IMR-90 (cell line): ENCODE measurements around the gene AFAP1L1.
A peak's percentile ranks its signal among the peaks of the same experiment; 100 is the strongest.

Experiments used
- BHLHE40 ChIP-seq: fragments of 150-350 bp; IDR thresholded peaks from 2 replicates; pipeline ENCODE4 v1.6.1; 2016; ENCODE audit warnings: mild to moderate bottlenecking, low read depth, low read length
- CEBPB ChIP-seq: IDR thresholded peaks from 2 replicates; pipeline ENCODE4 v1.6.1; 2012; ENCODE audit warnings: low read depth, low read length, improper control_type of control experiment
- FOS ChIP-seq: fragments of 150-350 bp; IDR thresholded peaks from 2 replicates; pipeline ENCODE4 v1.6.1; 2016; ENCODE audit warnings: low read depth, low read length
- MAFK ChIP-seq: IDR thresholded peaks from 2 replicates; pipeline ENCODE4 v1.6.1; 2012; ENCODE audit warnings: low read depth, low read length, improper control_type of control experiment
- POLR2A ChIP-seq: IDR thresholded peaks from 2 replicates; pipeline ENCODE4 v1.6.1; 2012; ENCODE audit warnings: mild to moderate bottlenecking, low read depth, low read length
- RAD21 ChIP-seq: IDR thresholded peaks from 2 replicates; pipeline ENCODE4 v1.6.1; 2012; ENCODE audit warnings: low read length, improper control_type of control experiment
- TF ChIP-seq, protein P1 (sequence below): conservative IDR thresholded peaks from 2 replicates; pipeline ENCODE4 v1.5.1; 2012; ENCODE audit warnings: mild to moderate bottlenecking, low read depth, low read length, improper control_type of control experiment

DNA sequence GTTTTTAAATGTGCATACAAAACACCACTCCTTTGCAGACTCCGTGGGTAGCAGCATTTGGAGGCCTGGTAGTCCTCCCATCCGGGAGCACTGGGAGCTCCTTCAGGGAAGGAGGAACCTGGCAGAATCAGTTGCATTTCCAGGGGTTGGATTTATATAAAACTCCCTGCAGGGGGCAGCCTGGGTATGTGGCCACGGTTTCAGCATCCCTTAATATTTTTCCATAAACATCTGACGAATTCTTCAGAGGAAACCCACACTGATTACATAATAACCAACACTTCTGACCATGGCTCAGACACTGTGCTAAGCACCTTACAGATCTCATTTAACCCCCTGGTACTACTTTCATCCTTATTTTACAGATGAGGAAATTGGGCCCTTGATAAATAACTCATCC lies 6.1 kb upstream of the AFAP1L1 start:
- TF ChIP-seq BHLHE40 (no peak), POLR2A (no peak), MAFK (no peak), FOS (no peak), CEBPB (peak; percentile 43; the same call in 1 of the 2 replicates), RAD21 (peak; percentile 50; the same call in 1 of the 2 replicates)
- TF ChIP-seq, protein P1, sequence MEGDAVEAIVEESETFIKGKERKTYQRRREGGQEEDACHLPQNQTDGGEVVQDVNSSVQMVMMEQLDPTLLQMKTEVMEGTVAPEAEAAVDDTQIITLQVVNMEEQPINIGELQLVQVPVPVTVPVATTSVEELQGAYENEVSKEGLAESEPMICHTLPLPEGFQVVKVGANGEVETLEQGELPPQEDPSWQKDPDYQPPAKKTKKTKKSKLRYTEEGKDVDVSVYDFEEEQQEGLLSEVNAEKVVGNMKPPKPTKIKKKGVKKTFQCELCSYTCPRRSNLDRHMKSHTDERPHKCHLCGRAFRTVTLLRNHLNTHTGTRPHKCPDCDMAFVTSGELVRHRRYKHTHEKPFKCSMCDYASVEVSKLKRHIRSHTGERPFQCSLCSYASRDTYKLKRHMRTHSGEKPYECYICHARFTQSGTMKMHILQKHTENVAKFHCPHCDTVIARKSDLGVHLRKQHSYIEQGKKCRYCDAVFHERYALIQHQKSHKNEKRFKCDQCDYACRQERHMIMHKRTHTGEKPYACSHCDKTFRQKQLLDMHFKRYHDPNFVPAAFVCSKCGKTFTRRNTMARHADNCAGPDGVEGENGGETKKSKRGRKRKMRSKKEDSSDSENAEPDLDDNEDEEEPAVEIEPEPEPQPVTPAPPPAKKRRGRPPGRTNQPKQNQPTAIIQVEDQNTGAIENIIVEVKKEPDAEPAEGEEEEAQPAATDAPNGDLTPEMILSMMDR: peak; percentile 69
